Activated CD8-positive, alpha-beta memory T cell treated with anti-CD3 and anti-CD28 coated beads for 48 hours (primary cell): ENCODE data around the gene CDH18.

ENCODE experiments used
- DNase-seq, 3 experiments: peaks; one replicate each; pipeline ENCODE4 v3.0.0-alpha.2; 2020; ENCODE audit warnings: low read depth in 2 of 3, low spot score in 2 of 3

The CDH18 gene

DNA sequence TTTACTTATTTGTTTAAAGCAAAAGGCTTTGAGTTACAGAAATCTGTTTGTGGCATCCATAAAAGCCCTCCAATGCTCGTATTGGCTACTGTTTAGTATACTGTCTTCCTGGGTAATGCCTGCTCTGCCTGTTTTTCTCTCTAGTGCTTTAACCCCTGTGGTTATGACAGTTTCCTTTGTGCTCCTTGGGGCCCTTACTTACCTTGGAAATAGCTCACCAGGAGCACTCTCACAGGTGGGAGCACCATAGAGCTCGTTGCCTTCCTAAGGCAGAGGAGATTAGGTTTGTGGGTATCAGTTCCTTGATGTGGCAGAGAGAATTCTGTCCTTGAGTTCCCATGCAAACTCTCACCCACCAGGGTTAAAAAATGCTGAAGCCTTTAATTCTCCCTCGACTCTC lies 242.8 kb downstream of the CDH18 start:
- no peak for DNase-seq

- DNase-seq, result no peak
Observed at GRCh38 chr5:19739671-19740070, 248.3 kb downstream of the CDH18 start.

DNA sequence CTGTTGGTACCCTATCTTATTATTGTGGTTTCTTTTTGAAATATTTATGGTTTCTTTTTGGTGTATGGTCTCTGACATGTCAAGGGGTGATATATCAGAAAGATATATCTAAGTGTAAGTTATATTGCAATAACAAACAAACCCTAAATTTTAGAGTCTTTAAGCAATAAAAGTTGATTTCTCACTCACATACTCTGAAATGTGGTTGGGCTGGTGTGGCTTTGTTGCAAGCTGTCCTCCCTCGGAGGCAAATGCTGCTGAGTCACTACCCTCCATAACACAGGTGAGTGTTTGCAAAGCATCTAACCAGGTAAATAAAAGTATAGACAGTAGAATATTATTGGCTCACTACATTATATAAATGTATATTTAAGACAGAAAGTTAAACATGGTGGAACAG lies 253.2 kb downstream of the CDH18 start:
- DNase-seq, result no peak

DNA sequence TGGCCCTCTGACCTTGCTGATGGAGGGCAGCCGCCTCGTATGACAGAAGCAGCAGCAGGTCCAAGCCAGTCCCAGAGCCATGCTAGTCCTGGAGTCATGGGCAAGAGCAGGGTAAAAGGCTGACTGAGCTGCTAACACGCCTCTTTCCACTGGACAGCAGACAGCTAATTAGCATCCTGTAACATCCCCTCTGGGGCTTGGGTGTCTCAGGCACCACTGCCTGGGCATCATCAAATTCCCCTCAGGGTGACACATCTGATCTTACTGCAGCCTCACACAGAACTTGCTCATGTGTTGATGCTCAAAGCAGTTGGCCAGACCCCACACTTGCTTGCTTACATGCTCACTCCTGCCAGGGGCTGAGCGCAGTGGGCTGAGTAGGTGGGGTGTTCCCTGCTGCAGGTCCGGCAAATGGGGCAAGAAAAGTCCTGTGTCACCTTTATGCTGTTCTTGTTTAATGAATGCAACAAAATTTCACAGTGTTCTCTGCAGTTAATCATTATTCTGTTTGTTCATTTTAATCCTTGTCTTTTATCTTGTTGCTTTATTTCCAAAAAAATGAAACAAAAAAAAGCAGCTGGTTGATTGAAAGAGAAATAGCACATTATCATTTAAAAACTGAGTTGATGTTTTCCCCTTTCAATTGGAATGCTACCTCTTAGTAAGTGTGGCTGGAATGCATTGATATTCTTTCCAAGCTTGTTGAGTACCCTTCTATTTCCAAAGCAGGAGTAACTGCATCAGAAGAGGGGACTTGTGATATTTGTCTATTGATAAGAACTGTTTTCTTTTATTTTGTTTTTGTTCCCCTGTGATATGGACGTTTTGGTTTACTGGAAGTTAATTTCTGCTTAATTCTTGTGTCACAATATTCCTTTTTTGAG lies 254.1 kb downstream of the CDH18 start:
- no peak for DNase-seq

GRCh38 chr5:19728571-19728970 lies 259.4 kb downstream of the CDH18 start:
- no peak for DNase-seq

DNA sequence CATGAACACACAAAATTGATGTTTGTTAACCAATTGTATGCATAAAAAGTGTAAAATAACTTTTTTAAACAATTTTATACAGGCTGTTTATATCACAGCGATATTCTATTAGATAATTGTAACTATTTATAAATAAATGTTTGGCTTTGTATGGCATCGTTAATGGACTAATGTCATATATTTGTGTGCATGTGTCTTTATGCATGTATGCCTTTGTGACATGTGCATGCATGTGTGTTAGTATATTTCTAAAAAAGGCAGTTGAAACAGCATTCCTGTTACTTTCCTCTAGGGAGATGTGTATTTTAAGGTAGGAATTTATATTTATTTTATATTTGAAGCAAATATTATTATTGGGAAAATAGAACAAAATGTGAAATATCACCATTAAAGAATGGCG lies 268.9 kb downstream of the CDH18 start:
- DNase-seq, result no peak

DNA sequence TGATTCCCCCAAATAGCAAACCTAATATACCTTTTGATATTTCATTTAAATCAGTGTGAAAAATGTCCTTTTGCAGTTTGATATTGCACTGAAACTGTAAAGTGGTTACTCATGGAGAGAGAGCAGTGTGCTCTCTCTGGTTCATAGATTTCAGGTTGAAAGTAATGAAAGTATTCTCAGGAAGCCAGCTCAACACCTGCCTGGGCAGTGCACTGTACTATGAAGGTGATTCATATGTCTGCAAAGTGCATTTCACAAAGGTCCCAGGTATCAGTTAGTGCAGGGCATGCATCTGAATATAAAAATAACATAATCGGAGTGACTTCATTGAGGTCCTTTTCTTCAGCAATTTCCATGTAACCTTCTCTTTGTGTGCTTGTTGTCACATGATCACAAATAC lies 274.3 kb downstream of the CDH18 start:
- DNase-seq, result no peak

- no peak for DNase-seq
Observed at GRCh38 chr5:19709403-19709802, 278.6 kb downstream of the CDH18 start.

DNA sequence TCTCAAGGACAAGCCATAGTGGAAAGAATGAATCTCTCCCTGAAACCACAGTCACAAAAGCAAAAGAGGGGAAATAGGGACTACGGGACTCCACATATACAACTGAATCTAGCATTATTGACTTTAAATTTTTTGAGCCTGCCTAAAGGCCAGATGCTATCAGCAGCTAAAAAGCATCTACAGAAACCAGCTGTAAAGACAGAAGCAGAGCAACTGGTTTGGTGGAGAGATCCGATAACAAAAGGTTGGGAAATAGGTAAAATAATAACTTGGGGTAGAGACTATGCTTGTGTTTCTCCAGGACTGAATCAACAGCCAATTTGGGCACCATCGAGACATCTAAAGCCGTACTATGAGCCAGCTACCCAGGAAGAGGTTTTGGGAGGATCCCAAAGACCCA lies 281.2 kb downstream of the CDH18 start:
- DNase-seq, result no peak

DNA sequence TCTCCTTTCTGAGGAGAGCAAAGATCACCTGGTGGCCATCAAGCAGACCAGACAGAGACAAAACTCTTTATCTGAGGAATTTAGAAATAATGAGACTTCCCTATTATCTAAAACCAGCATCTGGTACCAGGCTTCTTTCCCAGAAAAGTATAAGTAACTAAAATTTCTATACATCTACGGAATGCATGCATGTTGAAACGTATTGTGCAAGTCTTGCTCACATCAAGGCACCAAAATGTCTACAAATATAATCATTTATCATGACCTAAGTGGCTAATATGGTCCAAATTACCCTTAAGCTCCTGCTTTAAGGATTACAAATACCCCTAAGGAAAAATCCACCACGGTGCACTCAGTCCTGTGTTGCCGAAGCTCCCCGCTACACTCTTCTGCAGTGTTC lies 286.3 kb downstream of the CDH18 start:
- DNase-seq, result no peak

GRCh38 chr5:19694949-19695611 lies 292.9 kb downstream of the CDH18 start:
- no peak for DNase-seq

DNA sequence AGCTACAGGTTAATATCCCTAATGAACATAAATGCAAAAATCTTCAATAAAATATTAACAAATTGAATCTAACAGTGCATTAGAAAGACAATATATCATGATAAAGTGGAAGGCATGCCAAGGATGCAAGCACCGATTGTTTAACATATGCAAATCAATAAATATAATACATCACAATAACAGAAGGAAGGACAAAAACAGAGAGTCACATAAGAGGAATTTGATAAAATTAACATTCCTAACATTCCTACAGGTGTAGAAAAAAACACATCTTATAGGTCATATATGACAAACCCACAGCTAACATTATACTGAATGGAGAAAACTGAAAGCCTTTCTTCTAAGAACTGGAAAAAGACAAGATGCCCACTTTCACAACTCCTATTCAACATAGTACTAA lies 297.0 kb downstream of the CDH18 start:
- no peak for DNase-seq

DNA sequence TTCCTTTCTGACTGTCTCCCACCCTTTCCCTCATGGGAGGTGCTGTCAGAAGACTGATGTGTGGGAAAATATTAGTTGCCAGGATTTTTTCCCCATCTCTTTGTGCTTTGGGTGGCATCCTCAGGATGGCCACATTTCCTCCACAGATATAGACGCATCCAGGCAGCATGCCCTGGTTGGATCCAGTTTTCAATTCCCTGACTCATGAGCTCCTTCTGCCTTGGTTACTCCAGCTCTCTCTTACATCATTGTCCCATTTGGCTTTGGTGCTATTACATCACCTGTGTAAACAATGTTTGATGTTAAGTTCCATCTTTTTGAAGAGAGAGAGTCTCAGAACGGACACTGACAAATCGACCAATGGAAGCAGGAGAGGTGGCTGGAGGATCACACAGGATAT lies 302.5 kb downstream of the CDH18 start:
- DNase-seq, result no peak

DNA sequence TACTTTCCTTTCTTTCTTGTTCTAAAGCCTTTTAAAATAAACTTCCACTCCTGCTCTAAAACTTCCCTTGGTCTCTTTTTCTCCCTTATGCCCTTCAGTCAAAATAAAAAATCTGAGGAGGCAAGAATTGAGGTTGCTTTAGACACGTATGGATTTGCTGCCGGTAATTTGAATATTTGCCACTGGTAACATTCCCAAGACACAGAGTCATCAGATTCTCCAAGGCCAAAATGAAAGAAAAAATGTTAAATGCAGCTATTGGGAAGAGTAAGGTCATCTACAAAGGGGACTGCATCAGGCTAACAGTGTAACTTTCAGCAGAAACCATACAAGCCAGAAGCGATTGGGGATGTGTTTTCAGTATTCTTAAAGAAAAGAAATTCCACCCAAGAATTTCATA lies 311.1 kb downstream of the CDH18 start:
- DNase-seq, result no peak

DNA sequence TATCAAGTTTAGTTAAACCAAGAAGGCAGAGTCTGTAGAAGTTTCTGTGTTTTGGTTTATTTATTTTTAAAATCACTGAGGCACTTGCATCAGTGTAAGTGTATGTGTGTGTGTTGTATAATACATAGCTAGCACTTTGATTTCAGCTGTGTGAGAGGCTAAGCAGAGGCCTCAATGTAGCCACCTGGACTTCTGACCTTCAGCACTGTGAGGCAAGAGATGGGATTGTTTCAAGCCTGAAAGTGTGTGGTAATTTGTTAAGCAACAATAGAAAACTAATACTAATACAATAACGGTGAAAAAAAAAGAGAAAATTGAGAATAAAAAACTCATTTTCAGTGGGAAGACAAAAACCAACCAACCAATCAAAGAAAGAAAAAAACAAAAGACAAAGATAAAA lies 327.3 kb downstream of the CDH18 start:
- DNase-seq, result no peak

DNA sequence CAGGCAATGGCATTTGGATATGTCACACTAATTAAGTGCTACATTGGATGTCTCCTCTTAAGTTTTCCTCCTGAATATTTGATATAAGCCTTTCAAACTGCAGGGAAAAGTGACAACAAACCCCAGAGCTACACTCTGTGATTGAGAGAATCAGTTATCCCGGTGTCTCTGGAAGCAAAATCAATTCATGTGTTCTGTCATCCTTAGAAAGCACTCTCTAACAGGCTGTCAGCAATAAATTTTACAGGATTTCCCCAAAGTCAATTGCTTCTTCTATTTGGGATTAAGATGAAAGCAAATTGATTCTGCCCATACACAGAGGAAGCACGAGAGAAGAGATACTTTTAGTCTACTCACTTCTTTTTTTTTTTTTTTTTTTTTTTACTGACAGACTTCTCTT lies 332.4 kb downstream of the CDH18 start:
- DNase-seq, result no peak

- no peak for DNase-seq
Observed at GRCh38 chr5:19638461-19638860, 349.5 kb downstream of the CDH18 start.

- no peak for DNase-seq
Observed at GRCh38 chr5:19630876-19631275, 357.1 kb downstream of the CDH18 start.

- DNase-seq, result no peak
Observed at GRCh38 chr5:19626211-19626610, 361.8 kb downstream of the CDH18 start.

- DNase-seq, result no peak
Observed at GRCh38 chr5:19625562-19625961, 362.4 kb downstream of the CDH18 start.

- no peak for DNase-seq
Observed at GRCh38 chr5:19619571-19619970, 368.4 kb downstream of the CDH18 start.

GRCh38 chr5:19616701-19617215 lies 371.2 kb downstream of the CDH18 start:
- no peak for DNase-seq

DNA sequence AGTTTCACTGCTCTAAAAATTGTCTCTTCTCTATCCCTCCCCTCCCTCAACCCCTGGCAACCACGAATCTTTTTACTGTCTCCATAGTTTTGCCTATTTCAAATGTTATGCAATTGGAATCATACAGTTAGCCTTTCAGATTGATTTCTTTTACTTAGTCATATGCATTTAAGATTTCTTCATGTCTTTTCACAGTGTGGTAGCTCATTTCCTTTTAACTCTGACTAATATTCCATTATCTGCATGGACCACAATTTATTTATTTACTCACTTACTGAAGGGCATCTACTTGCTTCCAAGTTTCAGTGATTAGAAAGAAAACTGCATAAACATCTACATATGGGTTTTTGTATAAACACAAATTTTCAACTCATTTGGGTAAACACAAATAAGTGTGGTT lies 372.3 kb downstream of the CDH18 start:
- DNase-seq, result no peak
